GM18505 (cell line): Measurements from ENCODE around the gene A1BG.

Source experiments
- ATAC-seq: cut with Tn5 transposase; IDR thresholded peaks from one replicate; pipeline ENCODE4 v1.9.1; 2021; ENCODE audit not compliant: unreplicated experiment
- POLR2A ChIP-seq: IDR thresholded peaks from 4 replicates; pipeline ENCODE4 v1.6.1; 2011; ENCODE audit warnings: borderline replicate concordance; ENCODE audit not compliant: insufficient read depth, insufficient read length; ENCODE audit errors: extremely low read depth

The A1BG gene

DNA sequence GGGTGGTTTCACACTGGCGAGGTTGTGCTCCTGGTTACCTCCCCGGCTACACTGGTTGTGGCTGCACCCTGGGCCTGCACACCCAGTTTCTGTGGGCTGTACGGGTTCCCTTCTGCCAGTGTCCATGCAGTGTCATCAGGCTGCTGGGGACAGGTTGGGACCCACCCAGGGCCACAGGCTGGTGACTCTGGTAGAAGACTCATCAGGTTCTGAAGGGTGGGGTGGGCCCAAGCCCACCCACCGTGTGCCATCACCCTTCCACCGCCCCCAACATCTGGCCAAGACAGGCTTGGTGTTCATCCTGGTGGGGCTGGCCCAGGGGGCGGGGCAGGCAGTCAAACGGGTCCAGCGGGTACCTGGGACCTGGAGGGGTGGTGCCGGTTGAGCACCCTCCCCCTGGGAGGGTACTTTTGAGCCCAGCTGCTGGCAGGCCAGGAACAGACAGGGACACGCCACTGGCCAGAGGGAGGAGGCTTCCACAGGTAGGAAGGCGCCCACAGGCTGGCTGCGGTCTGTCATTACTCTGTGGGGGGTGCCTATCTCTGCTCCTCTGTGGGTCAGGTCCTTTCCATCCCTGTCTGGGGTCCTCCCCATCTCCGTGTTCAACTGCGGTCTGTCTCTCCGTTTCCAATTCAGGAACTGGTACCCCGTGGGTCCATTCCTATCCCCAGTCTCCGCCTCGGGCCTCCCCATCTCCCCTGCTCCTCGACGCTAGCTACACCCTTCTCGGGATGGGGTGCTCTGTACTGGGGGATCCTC is 42.1 kb upstream of the A1BG start, which contains the start of gene RNF225:
TSS of gene RNF225 (plus strand) at position 437 of the 759 bp plus-strand sequence. CDS start 434 bp downstream, outside the sequence.
- ATAC-seq, result no peak
- peak; percentile 58 for TF ChIP-seq POLR2A

DNA sequence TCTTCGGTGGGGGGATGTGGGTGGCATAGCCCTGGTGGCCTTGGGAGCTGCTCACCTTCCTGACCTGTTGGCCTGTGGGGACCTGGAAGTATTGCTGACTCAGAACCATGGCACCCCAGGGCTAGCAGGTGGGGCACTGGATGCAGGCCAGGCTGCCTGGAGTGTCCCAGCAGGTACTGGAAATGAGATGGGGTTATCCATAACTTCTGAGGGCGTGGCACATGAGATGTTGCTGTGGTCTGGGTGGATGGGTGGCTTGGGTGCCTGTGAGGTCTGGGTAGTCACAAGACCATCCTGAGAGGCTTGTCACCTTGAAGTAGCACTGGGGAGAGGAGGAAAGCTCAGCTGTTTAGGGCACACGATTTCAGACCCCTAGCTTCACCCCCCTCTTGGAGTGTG is 41.5 kb upstream of the A1BG start:
- TF ChIP-seq POLR2A, result no peak
- ATAC-seq, result no peak

DNA sequence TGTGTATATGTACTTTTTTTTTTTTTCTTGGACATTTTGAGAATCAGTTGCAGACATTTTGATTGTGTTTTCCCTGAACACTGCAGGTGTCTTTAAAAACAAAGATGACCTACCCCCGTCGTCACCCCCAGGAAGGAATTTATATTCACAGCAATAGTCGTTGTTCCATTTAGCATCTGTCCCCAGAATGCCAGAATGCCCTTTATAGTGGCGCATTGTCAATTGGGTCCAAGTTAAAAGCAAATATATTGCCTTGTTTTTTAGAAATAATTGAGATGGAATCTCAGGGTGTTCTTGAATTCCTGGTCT is 40.4 kb upstream of the A1BG start:
- no peak for TF ChIP-seq POLR2A
- ATAC-seq, result no peak

DNA sequence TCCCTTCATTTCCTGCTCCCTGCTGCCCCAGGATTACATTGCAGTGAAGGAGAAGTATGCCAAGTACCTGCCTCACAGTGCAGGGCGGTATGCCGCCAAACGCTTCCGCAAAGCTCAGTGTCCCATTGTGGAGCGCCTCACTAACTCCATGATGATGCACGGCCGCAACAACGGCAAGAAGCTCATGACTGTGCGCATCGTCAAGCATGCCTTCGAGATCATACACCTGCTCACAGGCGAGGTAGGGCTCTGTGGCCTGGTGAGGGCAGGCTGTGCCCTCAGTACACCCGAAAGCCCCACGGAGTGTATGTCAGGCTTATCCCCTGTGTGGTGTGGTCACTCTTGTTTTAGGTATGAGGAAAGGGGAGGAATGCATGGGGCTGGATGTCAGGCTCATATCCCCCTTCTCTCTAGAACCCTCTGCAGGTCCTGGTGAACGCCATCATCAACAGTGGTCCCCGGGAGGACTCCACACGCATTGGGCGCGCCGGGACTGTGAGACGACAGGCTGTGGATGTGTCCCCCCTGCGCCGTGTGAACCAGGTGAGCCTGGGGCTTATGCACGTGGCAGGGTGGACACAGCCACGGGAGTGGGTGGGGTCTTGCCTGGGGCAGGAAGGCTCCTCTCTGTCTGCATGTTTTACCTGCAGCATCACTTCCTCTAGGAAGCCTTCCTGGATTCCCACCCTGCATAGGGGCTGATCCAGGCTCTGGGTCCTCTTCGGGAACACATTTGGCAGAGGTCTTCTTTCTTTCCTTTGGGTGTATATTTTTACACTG is 39.8 kb upstream of the A1BG start:
- TF ChIP-seq POLR2A, result no peak
- no peak for ATAC-seq

DNA sequence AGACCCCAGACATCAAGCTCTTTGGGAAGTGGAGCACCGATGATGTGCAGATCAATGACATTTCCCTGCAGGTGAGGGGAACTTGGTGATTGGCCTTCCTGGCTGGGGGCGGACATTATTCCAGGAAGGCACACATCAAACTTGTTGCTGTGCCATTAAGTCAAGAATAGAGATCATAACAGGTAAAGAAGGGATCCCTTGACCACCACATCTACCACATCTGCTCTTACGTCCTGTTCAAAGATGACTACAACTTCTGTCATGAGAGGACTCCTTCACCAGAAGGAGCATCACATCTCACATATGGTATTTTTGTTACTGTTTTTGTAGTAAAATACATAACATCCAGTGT is 34.9 kb upstream of the A1BG start:
- no peak for TF ChIP-seq POLR2A
- no peak for ATAC-seq

DNA sequence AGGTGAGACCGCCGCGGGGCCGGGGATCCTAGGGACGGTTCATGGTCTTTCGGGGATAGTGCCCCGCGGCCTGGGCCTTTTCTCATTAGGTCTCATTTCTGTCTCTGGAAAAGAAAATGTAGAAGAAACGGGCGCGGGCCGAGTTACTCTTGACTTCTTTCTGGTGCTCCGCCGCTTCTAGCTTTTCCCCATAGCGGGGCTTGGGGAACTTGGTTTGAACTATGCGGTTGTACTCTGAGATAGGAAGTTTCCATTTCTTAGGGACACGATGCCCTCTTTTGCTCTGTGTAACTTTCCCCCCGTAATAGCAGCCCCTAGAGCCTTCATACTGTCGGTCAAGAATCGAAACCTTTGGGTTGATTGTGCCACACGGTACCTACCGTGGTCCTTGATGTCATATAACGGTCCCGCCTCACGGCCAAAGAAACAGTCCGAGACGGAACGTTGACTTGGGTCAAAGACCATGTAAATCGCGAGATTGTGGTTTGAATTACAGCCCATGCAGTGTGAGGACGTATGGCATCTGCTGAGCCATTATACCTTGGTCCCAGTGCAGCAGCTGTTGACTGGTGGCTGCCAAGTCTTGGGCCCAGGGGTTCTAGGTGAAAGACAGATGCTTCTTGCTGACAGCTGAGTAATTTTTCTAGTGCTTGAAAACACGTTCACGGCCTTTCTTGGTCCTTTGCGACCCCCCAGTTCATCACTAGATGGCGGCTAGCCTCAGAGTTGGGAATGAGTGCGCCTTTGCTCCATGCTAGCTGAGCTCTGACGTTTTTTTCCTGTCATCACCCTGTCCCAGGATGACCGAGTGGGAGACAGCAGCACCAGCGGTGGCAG is 34.3 kb upstream of the A1BG start:
- no peak for ATAC-seq
- no peak for TF ChIP-seq POLR2A

DNA sequence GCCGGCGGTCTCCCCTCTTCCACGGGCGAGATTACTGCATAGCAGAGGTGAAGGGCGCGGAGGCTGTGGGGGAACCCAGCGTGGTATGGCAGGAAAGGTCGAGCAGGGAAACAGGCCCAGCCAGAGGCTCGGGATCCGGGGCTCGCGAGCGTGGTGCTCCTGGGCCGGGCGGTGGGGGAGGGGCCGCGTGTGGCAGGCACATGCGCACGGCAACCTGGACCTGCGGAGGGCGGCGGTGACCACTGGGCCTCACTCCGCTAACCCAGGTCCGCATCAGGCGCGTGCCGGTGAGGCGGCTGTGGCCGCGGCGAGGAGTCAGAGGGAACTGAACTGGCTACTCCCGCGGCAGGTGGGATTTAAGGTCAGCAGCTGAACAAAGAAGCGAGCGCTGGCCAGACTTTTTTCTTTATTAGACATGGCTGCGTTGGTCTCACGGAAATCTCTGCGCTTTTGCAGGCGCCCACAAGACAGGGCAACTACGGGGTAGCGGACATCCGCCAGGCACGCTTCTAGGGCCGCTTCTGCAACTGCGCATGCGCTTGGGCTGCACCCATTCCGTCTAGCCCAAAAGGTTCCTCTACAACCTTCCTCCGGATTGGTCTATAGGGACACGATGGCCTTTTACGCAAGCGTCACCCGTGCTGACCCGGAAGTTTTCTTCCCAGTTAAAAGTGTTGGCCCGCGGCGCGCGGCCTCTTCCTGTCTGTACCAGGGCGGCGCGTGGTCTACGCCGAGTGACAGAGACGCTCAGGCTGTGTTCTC is 33.5 kb upstream of the A1BG start, which contains the start of gene RPS5:
TSS of gene RPS5 (plus strand) at position 694 of the 762 bp plus-strand sequence. CDS start 869 bp downstream, outside the sequence.
- TF ChIP-seq POLR2A, result peak; percentile 98
- peak; percentile 77 for ATAC-seq

DNA sequence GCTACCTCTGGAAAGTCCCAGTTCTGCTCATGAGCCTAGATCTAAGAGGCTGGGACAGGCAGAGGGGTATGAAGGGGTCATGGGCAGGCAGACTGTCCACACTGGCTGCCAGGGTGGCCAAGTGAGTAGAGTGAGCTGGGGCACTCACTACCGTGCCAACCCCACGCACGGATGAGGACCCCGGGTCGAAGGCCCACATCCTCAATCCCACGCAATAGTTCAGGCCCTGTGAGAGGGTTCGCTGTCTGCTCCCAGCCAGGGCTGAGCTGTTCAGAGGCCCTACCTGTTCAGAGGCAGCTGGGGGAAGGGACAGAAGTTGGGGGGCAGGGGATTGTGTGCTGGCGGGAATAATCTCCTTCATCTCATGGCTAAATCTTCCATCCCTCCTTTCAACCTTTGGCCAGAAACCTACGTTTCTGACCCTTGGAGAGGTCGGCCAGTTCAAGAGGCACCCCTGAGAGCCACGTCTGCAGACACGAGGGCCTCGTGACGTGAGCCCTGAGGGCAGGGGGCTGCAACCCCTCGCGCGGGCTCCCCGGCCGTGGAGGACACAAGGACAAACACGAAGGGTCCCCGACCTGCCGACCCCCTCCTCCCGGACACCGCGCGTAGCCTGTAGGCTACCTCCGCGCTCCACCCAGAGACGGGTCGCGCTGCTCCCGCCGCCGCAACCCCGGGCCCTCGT is 32.7 kb upstream of the A1BG start:
- TF ChIP-seq POLR2A, result peak; percentile 53
- peak; percentile 8 for ATAC-seq

DNA sequence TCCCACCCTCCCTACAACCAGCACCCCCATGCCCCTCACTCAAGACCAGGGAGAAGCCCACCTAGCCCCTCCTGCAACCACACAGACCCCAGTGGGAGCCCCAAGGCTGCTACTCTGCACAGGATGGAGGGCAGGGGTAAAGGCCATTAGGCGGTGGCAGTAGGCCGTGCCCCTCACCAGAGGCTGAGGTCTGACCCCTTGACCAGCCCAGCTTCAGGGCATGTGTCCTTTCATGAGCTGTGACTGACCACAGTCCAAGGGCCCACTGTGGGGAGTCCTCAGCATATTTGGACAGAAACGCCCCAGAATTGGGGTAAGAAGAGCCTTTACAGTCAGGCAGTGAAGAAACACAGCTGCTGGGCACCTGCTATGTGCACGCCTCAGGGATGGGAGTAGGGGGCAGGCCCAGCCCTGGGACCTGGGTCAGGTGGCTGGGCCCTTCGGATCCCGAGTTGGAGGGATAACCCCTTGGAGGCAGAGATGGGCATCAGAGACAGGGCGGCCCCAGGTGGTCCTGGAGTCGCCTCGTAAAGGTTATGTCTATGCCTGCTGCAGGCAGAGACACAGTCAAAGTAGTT is 32.1 kb upstream of the A1BG start:
- no peak for TF ChIP-seq POLR2A
- no peak for ATAC-seq

DNA sequence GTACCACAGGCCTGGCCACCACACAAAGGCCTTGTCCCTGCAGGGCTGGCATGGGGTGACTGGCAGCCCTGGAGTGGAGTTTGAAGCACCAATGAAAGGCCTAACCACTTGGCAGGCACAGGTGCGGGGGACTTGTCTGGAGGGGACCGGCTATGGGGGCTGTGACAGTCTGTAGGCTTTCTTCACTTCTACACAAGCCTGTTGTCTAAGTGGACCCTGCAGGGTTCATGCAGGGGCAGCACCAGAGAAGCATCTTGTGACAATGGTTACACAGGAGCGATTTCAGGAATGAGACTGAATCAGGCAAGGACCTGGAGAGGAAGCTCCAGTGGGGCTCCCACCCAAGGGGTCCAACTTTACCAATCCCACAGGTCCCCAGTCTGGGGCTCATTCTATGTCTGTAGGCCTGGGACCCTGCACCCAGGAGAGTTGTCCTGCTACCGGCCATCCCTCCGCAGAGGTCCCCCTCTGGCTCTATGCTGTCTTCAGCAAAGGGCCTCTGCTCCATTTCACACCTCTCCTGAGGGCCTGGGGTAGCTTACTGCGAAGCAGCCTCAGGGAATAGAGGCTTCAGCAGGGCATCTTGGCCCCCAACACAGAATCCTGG is 29.8 kb upstream of the A1BG start:
- TF ChIP-seq POLR2A, result no peak
- no peak for ATAC-seq

DNA sequence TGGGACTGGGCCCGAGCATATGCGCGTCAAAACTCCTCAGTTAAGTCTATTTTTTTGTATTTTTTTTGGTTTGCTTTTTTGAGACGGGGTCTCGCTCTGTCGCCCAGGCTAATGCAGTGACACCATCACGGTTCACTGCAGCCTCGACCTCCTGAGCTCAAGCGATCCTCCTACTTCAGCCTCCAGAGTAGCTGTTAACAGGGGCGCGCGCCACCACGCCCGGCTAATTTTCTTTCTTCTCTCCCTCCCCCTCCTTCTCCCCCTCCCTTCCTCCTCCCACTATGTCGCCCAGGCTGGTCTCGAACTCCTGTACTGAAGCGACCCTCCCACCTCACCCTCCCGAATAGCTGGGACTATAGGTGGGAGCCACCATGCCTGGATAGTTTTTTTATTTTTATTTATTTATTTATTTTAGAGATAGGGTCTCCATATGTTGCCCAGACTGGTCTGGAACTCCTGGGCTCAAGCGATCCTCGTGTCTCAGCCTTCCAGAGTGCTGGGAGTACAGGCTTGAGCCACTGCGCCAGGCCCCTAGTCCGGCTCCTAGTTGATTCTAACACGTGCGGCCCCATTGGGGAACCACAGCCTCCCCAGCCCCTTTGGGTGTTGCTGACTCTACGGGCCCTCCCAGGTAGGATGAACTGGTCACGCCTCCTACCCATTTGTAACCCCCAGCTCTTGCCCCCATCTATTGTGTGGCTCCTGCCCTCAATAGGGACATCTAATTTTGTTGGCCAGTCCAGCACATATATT is 28.3 kb upstream of the A1BG start:
- ATAC-seq, result no peak
- TF ChIP-seq POLR2A, result no peak

DNA sequence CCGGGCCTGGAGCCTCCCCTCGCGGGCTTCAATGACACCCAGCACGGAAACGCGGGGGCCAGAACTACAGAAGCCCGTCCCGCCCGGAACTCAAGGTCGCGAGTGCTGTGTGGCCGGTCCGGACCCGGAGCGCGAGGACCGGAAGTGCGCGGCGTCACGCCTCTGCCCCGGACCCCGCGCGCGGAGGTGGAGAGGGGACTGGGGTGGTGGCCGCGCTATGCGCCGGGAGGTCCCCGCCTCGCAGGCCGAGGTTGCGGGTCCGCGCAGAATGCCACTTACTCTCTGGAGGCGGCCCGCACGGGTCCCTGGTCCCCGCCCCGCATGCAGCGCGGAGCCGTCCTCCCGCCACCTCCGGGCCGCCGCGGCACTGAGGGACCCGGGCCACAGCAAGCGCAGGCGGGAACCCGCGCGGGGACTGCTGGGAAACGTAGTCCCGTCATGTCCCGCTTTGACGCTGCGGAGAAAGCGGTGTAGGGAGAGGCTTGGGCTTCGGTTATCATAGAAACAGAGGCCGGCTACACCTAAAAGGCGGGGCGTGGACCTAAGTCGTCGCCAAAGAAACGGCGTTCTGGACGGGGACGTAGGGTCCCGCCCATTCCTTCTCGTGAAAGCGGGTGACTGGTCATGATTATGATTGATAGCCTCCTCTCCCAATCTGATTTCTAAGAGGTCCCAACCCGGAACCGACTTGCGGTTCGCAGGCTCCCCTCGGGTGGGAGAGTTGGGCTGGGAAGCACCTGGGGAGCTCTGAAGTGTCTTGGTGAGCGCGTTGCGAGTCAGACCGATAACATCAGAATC is 27.6 kb upstream of the A1BG start, which contains the start of gene ZNF837:
TSS of gene ZNF837 (minus strand) at position 369 of the 798 bp plus-strand sequence. CDS start 11,698 bp downstream, outside the sequence.
- ATAC-seq, result peak; percentile 77

More for the DNA sequence above, 27.6 kb upstream of the A1BG start, which contains the start of gene ZNF837:
- peak; percentile 73 for TF ChIP-seq POLR2A
